ENCODE data around the gene IL34. TPM values are rescaled to one million over a fixed set of nuclear protein-coding genes. Genes with fewer than 3 reads are reported as not detected.

IL34 gene
- polyA plus RNA-seq, 1 donor from 2014 or later, result 3.0 TPM

- TF ChIP-seq RAD21 (conservative IDR thresholded peaks at IDR 0.05) (no peak), MXI1 (conservative IDR thresholded peaks at IDR 0.05; ENCODE audit: poor library complexity, severe bottlenecking) (no peak), EP300 (conservative IDR thresholded peaks at IDR 0.05; ENCODE audit: poor library complexity, severe bottlenecking) (no peak), POLR2AphosphoS5 (IDR thresholded peaks at IDR 0.05) (no peak), SMC3 (conservative IDR thresholded peaks at IDR 0.05; ENCODE audit: poor library complexity) (no peak), CTCF (IDR thresholded peaks at IDR 0.05; ENCODE audit: poor library complexity, severe bottlenecking) (no peak), TAF1 (IDR thresholded peaks at IDR 0.05; ENCODE audit: low read depth) (no peak), EZH2 (IDR thresholded peaks at IDR 0.05; ENCODE audit: borderline replicate concordance, insufficient read depth, low read length, poor library complexity, severe bottlenecking) (no peak), REST (IDR thresholded peaks at IDR 0.05; ENCODE audit: borderline replicate concordance) (no peak)
- no peaks in the 10 kb centered on the region for H3K79me2 ChIP-seq (replicated peaks; ENCODE audit: insufficient read depth, low read length)
- H4K20me1 ChIP-seq (ENCODE audit: insufficient read depth), result no peaks in the 10 kb centered on the region
- no peak overlapping the region for H3K27ac ChIP-seq (ENCODE audit: low read length)
- H3K9me3 ChIP-seq (ENCODE audit: low read length), result no peaks in the 10 kb centered on the region
- H3K27me3 ChIP-seq (ENCODE audit: insufficient read depth, low read depth, low read length), result no peaks in the 10 kb centered on the region
- H3F3A ChIP-seq (ENCODE audit: insufficient read depth, low read length, poor library complexity, severe bottlenecking), result no peaks in the 10 kb centered on the region
- H3K4me2 ChIP-seq (ENCODE audit: low read length), result no peak overlapping the region
- H3K4me3 ChIP-seq (ENCODE audit: low read length), result no peak overlapping the region
- H3K9me2 ChIP-seq (ENCODE audit: insufficient read depth, low read length), result no peaks in the 10 kb centered on the region
- H3K9ac ChIP-seq (ENCODE audit: low read length), result no peak overlapping the region
- no peaks in the 10 kb centered on the region for H3K36me3 ChIP-seq (ENCODE audit: insufficient read depth, low read length)
- no peak overlapping the region for H2AFZ ChIP-seq (ENCODE audit: low read depth, low read length)
Observed at GRCh38 chr16:70708366-70709246, 62.2 kb downstream of the IL34 start.

- Histone ChIP-seq H3K36me3 (ENCODE audit: insufficient read depth, low read length) (no peaks in the 10 kb centered on the region), H3K9ac (ENCODE audit: low read length) (no peak overlapping the region), H2AFZ (ENCODE audit: low read depth, low read length) (no peak overlapping the region), H3F3A (ENCODE audit: insufficient read depth, low read length, poor library complexity, severe bottlenecking) (no peaks in the 10 kb centered on the region), H3K9me2 (ENCODE audit: insufficient read depth, low read length) (no peaks in the 10 kb centered on the region), H3K4me3 (ENCODE audit: low read length) (no peak overlapping the region), H3K79me2 (replicated peaks; ENCODE audit: insufficient read depth, low read length) (no peaks in the 10 kb centered on the region), H3K4me2 (ENCODE audit: low read length) (no peak overlapping the region), H3K27ac (ENCODE audit: low read length) (no peak overlapping the region), H4K20me1 (ENCODE audit: insufficient read depth) (no peaks in the 10 kb centered on the region), H3K27me3 (ENCODE audit: insufficient read depth, low read depth, low read length) (no peaks in the 10 kb centered on the region), H3K9me3 (ENCODE audit: low read length) (no peaks in the 10 kb centered on the region)
- TF ChIP-seq POLR2AphosphoS5 (IDR thresholded peaks at IDR 0.05), result no peak
- TF ChIP-seq EZH2 (IDR thresholded peaks at IDR 0.05; ENCODE audit: borderline replicate concordance, insufficient read depth, low read length, poor library complexity, severe bottlenecking), result no peak
- TF ChIP-seq EP300 (conservative IDR thresholded peaks at IDR 0.05; ENCODE audit: poor library complexity, severe bottlenecking), result no peak
- no peak for TF ChIP-seq TAF1 (IDR thresholded peaks at IDR 0.05; ENCODE audit: low read depth)
- no peak for TF ChIP-seq REST (IDR thresholded peaks at IDR 0.05; ENCODE audit: borderline replicate concordance)
- no peak for TF ChIP-seq RAD21 (conservative IDR thresholded peaks at IDR 0.05)
- TF ChIP-seq MXI1 (conservative IDR thresholded peaks at IDR 0.05; ENCODE audit: poor library complexity, severe bottlenecking), result no peak
- no peak for TF ChIP-seq CTCF (IDR thresholded peaks at IDR 0.05; ENCODE audit: poor library complexity, severe bottlenecking)
- TF ChIP-seq SMC3 (conservative IDR thresholded peaks at IDR 0.05; ENCODE audit: poor library complexity), result no peak
Observed at GRCh38 chr16:70709457-70709856, 63.1 kb downstream of the IL34 start.

All from neural cell (in vitro differentiated cells).